Adrenal gland (tissue), 5 donors: ENCODE measurements around the gene MAX.

Source experiments
- POLR2A ChIP-seq, 2 donors: fragments of 450-650 bp; IDR thresholded peaks; one replicate each; pipeline ENCODE4 v1.6.1; 2017; ENCODE audit warnings: antibody characterized with exemption in 2 of 2, mild to moderate bottlenecking in 2 of 2, moderate library complexity in 1 of 2
- TF ChIP-seq, protein P1 (sequence below), 6 experiments: fragments of 450-650 bp in 4 of 6; fragments of 200-600 bp in 2 of 6; sonication (generic) in 1 of 6; IDR thresholded peaks; 1 replicate in 5 of 6; 2 replicates in 1 of 6; pipeline versions ENCODE4 v1.5.1 to v1.8.0; 2016 to 2021; ENCODE audit warnings: antibody characterized with exemption in 6 of 6, mild to moderate bottlenecking in 2 of 6, moderate library complexity in 1 of 6
- donor health status: DM: no; HTN: no; CAD: no.

DNA sequence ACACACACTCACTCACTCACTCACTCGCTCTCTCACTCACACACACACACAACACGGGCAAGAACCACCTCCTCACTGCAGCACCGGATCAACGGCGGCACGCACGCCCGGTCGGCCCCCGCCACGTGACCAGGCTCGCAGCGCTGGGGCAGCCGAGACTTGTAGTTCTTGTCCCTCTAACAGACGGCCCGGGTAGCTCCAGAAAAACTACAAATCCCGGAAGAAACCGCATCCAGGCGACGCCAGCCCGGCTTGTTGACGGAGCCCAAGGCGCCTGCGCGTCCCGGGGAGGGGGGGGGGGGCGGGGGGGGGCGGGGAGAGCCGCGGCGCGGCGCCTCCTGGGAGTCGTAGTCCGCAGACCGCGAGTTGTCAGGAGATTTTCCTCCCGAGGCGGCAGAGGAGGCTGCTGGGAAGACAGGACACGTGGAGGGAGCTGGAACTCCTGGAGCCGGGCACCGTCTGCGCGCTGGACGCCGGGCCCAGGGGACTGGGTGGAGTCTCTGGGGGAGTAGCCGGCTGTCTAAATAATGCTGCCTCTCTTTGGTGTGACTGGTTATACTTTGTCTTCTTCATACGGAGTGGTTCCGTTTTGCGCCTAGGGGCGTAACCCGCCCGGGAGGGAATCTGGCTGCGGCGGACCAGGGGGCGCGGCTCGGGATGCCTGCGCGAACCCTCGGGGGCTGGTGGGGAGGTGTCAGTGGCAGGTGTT lies at the start of gene MAX:
- TF ChIP-seq, protein P1, sequence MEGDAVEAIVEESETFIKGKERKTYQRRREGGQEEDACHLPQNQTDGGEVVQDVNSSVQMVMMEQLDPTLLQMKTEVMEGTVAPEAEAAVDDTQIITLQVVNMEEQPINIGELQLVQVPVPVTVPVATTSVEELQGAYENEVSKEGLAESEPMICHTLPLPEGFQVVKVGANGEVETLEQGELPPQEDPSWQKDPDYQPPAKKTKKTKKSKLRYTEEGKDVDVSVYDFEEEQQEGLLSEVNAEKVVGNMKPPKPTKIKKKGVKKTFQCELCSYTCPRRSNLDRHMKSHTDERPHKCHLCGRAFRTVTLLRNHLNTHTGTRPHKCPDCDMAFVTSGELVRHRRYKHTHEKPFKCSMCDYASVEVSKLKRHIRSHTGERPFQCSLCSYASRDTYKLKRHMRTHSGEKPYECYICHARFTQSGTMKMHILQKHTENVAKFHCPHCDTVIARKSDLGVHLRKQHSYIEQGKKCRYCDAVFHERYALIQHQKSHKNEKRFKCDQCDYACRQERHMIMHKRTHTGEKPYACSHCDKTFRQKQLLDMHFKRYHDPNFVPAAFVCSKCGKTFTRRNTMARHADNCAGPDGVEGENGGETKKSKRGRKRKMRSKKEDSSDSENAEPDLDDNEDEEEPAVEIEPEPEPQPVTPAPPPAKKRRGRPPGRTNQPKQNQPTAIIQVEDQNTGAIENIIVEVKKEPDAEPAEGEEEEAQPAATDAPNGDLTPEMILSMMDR (IDR thresholded peaks at IDR 0.05) = peak in 1 of 6 experiments; percentile 14
- peak in 1 of 2 donors; percentile 91 for TF ChIP-seq POLR2A (IDR thresholded peaks at IDR 0.05)
